Measurements from ENCODE around the gene PKM.

GRCh38 chr15:72155003-72155621, 75.9 kb downstream of the PKM start:
- TF ChIP-seq CTCF (IDR thresholded peaks at IDR 0.05; ENCODE audit: low read depth, low read length, missing input control): no peak
- TF ChIP-seq MAX (IDR thresholded peaks at IDR 0.05): no peak
- no peak for TF ChIP-seq RXRA (IDR thresholded peaks at IDR 0.05)
- no peak for TF ChIP-seq JUND (IDR thresholded peaks at IDR 0.05)
- TF ChIP-seq ZBTB33 (IDR thresholded peaks at IDR 0.05): no peak
- no peak for TF ChIP-seq ATF3 (IDR thresholded peaks at IDR 0.05)
- TF ChIP-seq RAD21 (IDR thresholded peaks at IDR 0.05): no peak
- TF ChIP-seq TAF1 (conservative IDR thresholded peaks at IDR 0.05): no peak
- no peak for TF ChIP-seq EGR1 (IDR thresholded peaks at IDR 0.05; ENCODE audit: low read depth in 2 of 2)
- no peak for TF ChIP-seq REST (IDR thresholded peaks at IDR 0.05)
